ENCODE measurements around the gene PISD.

The PISD gene

GRCh38 chr22:31637891-31638618, 24.0 kb downstream of the PISD start:
- no peak overlapping the region for H3K4me3 ChIP-seq (ENCODE audit: low read length)
- no peak for TF ChIP-seq CTCF (conservative IDR thresholded peaks at IDR 0.05; ENCODE audit: low read depth, low read length)
- no peak for DNase-seq (ENCODE audit: low read depth)

GRCh38 chr22:31637447-31637890, 24.5 kb downstream of the PISD start:
- no peak for TF ChIP-seq CTCF (conservative IDR thresholded peaks at IDR 0.05; ENCODE audit: low read depth, low read length)
- no peak overlapping the region for H3K4me3 ChIP-seq (ENCODE audit: low read length)
- DNase-seq (ENCODE audit: low read depth) = no peak

- no peak for TF ChIP-seq CTCF (conservative IDR thresholded peaks at IDR 0.05; ENCODE audit: low read depth, low read length)
- H3K4me3 ChIP-seq (ENCODE audit: low read length) = no peak overlapping the region
- DNase-seq (ENCODE audit: low read depth) = no peak
Observed at GRCh38 chr22:31635638-31636306, 26.2 kb downstream of the PISD start.

- peak; percentile 51 for DNase-seq (ENCODE audit: low read depth)
- no peak for TF ChIP-seq CTCF (conservative IDR thresholded peaks at IDR 0.05; ENCODE audit: low read depth, low read length)
- peak overlapping the region; percentile 80 for H3K4me3 ChIP-seq (ENCODE audit: low read length)
Observed at GRCh38 chr22:31631436-31631835, 30.6 kb downstream of the PISD start.

GRCh38 chr22:31630331-31631329, 31.4 kb downstream of the PISD start:
- TF ChIP-seq CTCF (conservative IDR thresholded peaks at IDR 0.05; ENCODE audit: low read depth, low read length) = peak; percentile 2
- peak; percentile 54 for DNase-seq (ENCODE audit: low read depth)
- peak overlapping the region; percentile 80 for H3K4me3 ChIP-seq (ENCODE audit: low read length)

- H3K4me3 ChIP-seq (ENCODE audit: low read length) = peak overlapping the region; percentile 80
- TF ChIP-seq CTCF (conservative IDR thresholded peaks at IDR 0.05; ENCODE audit: low read depth, low read length) = no peak
- DNase-seq (ENCODE audit: low read depth) = no peak
Observed at GRCh38 chr22:31629741-31630184, 32.3 kb downstream of the PISD start.
